DMS153 (cell line): ENCODE results near the gene STARD7.
"Not testable (repeated sequence)": the region's sequence is repeated elsewhere in the genome, so short reads cannot be mapped to it uniquely, and the experiment has no call there.

Source experiments
- DNase-seq: peaks from one replicate; lab custom pipeline; 2025; lab: John Stamatoyannopoulos, UW

Gene STARD7

DNA sequence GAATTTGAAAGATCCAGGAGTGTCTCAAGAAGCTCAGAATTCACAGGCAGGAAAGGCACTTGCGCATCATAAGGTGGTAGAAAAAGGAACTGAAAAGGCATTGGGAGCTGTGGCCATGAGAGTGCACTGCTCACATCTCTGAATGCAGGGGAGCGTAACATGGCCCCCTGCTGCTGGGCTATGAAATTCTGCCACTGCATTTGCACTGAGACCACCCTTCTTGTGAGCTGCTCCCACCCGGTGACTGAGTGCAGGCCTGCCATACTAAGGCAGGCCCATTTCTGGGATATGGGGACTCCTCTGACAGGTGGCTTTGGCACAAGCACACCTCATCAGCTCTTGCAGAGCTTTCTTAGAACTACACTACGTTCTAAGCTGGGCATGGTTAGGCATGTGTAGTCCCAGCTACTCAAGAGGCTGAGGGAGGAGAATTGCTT lies 25.3 kb upstream of the STARD7 start:
- DNase-seq, result no peak

DNA sequence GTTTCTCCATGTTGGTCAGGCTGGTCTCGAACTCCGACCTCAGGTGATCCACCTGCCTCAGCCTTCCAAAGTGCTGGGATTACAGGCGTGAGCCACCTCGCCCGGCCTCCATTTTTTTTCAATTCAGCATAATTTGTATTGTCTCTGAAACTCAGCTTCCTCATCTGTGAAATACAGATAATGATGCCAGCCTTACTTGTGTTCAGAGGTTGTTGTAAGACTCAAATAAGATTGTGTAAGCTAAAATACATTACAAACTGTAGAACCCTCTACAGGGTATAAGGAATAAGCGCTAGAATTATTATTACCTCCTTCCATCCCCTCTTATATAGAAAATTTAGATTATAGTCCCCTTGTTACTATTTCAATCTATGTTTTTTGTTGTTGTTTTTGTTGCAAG lies 24.8 kb upstream of the STARD7 start:
- DNase-seq, result no peak

DNA sequence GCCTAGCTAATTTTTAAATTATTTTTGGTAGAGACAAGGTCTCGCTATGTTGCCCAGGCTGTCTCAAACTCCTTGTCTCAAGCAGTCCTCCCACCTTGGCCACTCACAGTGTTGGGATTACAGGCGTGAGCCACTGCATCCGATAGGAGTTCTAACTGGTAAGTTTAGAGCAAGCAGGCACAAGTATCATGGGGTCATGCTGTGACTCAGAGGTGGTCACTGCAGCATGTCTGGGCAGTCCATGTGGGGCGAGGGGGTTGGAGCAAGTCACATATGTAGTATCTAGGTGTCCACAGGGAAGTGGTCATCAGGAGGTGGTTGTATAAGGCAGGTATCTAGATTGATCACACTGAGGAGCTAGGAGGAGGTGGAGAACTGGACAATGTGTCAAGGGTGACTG lies 22.7 kb upstream of the STARD7 start:
- no peak for DNase-seq

DNA sequence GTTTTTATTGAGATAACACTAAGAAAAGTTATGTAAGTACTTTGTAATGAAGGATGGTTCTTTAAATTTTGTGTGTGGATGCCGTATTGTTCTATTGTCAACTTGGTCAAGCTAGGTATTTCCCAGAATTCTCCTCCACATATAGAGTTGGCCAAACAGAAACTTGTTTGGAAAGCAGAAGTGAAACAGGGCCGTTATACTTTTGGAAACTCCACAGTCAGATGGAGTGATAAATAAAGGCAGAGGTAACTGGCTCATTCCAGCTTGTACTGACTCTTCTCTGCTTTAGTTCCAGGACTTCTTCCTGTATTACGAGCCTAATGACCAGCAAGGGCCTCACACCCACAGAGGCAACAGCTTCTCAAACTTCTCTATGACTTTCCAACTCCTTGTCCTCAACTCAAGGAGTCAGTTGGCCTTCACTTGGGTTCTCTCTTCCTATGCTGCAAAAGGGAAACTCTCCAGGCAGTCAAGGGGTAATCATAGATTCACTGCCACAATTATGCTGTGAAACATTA lies 16.4 kb upstream of the STARD7 start:
- DNase-seq, result no peak

DNA sequence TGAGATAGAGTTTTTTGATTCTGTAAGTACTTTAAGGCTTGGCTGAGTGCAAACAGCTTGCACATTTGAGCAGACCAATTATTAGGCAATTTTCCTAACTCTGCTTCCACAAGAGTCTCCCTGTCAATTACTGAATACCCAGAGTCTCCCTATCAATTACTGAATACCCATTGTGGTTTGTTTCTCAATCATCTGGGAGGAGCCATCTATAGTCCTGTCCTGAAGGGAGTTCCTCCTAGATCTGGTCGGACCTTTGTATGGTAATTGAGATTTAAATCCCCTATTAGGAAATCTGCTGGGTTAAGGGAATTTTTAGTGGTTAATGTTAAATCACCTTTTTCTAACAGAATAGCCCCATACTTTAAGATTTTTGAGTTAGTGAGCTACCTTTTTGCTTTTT lies 12.5 kb upstream of the STARD7 start:
- not testable (repeated sequence) for DNase-seq

DNA sequence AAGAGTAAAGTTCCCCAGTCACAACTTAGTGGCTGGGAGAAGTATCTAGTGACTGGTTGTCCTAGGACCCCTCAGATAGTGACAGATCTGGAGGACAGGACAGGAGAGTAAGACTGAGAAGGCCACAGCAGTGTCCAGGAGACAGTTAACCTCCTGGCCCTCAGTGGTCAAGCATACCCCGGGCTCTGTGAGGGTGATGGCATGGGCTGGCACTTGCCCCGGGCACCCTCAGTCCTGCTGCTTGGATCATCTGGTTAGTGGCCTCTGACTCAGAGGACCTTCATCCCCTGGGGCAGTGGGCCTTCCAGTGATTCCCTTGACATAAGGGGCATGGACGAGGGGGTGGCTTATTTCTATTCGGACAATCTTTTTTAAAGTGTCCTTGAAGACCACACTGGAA lies 11.3 kb upstream of the STARD7 start:
- DNase-seq, result not testable (repeated sequence)

DNA sequence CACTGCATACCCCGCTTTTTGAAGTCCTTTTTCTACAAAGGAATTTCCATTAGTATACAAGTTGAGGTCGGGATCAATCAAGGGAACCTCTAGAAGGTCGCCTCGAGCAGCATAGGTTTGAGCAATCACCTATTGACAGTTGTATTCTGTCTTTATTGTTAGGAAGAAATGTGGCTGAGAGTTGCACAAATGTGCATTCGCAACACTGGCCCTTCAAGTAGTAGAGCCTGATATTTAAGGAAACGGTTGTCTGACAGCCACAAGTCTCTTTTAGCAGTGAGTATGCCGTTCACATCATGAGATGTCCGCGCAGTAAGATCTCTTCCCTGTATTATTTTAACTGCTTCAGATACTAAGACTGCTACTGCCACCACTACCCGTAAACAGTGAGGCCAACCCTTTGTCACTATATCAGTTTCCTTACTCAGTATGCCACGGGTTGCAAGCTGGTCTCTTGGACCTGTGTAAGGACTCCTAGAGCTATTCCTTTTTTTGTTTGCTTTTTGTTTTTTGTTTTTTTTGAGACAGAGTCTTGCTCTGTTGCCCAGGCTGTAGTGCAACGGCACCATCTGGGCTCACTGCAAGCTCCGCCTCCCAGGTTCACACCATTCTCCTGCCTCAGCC lies 10.0 kb upstream of the STARD7 start:
- DNase-seq, result no peak

DNA sequence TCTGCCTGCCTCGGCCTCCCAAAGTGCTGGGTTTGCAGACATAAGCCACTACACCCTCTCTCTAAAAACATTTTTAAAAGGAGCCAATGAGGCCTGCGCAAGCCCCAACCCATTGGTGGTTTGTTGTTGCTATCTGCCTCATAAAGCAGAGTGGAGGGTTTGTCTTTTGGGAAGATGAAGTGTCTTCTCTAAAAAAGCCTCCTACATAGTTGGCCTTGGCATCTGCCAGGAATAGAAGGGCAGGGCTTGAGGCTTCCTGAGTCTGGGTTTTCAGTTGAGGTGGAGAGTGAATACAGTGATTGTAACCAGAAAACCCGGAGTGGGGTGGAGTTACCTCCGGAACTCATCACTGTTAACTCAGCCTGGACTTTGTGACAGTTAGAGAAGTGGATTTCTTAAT lies 5.9 kb upstream of the STARD7 start:
- no peak for DNase-seq

DNA sequence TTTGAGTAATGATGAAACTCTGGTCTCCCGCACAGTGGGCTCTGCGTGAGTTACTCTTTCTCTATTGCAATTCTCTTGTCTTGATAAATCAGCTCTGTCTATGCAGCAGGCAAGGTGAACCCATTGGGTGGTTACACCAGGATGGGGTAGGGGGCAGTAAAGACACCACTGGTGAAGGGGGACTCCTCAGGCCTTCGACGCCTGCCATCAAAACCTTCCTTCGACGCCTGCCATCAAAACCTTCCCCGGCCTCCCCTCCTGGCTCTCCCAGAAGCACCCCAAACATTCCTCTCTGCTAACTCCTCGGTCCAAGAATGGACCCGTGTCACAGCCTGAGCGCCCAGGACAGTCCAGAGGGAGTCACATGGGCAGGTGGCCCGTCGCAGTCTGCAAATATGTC lies 4.8 kb upstream of the STARD7 start:
- DNase-seq, result no peak

DNA sequence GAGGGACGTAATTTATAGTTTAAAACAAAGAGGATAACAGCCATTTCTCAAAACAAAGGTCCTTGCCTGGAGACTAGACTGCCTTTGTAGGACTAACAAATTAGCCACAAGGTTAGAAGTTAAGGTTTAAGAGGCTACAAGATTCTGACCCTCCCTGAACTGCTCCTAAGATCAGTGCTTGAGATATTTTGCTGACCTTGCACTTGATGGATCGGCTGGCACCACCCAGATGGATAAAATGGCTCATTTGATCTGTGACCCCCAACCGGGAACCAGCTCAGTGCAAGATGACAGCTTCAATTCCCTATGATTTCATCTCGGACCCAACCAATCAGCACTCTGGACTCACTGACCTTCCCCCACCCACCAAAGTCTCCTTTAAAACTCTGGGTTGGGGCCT lies 3.7 kb upstream of the STARD7 start:
- no peak for DNase-seq

DNA sequence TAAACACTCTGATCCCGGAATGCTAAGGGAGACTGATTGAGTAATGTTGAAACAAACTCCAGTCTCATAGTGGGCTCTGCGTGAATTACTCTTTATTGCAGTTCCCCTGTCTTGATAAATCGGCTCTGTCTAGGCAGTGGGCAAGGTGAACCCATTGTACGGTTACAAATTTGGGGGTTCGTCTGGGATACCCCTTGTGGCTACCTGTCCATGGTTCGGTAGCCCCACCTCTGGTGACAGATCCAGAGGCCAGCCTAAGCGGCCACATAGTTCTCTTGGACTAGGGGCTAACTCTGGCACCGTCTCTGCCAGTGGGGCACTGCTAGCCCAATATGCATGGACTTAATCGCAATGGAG lies 1.1 kb upstream of the STARD7 start:
- no peak for DNase-seq

DNA sequence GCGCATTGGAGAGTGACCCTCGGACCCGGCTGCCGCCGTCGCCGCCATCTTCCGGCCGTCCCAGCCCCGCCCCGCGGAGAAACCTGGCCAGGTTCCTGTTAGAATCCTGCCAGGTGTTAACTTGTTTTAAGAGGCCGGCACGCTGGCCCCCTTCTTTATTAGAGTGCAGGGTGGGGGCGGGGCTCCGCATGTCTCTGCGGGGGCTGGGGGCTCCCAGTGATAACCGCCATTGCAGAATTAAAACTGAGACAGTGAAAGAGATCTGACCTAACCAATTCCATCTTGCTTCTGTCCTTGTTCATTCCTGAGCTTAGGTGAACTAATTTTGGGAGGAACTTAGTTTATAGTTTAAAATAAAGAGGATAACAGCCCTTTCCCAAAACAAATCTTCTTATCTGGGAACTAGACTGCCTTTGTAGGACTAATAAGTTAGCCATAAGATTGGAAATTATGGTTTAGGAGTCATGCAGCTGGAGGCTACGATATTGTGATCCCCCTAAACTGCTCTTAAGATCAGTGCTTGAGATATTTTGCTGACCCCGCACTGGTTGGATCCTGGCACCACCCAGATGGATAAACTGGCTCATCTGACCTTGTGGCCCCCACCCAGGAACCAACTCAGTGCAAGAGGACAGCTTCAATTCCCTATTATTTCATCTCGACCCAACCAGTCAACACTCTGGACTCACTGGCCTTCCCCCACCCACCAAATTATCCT lies 543 bp upstream of the STARD7 start:
- no peak for DNase-seq

DNA sequence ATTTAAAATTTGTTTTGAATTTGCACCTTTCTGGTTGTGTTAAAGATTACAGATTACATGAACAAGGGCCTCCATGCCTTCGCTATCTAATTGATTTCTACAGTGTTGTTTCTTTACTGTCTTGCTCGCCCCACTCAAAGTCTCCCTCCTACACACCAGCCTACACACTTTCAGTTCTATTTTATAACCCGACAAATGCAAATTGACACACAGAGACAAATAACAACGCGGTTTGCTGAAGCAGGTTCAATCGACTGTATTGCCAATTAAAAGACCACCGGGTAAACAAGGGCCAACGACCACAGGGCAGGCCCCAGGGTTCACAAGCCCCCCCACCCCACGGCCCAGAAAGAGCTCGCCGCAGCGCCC lies 869 bp downstream of the STARD7 start:
- no peak for DNase-seq

DNA sequence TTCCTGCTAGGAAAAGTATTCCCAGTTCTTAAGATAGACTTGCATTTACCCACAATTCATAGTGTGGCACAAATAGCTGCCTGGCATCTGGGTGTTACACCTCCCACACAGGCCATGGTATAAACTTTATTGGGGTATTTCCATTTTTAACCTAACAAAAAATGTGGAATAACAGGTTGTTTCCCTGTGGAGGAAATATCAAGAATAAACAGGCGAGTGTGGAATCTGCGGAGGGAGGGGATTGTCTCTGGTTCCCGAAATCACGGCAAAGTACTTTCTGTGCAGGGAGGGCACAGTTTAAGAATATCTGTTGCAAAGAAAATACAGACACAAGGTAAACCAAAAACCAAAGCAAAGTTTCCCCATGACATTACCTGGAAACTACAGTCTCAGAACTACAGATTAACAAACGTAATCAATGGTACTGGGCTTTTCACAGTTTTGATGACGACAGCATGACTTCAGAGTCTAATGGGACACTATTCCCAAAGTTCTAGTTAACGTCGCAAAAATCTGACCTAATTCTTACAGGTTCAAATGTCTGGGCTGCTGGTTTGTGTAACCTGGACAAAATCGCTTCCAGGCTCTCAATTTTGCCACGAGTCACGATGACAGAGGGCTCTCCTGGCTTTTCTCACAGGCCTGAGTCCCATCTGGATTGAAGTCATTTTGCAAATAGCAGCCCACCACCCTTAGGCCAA lies 1.4 kb downstream of the STARD7 start:
- DNase-seq, result no peak

DNA sequence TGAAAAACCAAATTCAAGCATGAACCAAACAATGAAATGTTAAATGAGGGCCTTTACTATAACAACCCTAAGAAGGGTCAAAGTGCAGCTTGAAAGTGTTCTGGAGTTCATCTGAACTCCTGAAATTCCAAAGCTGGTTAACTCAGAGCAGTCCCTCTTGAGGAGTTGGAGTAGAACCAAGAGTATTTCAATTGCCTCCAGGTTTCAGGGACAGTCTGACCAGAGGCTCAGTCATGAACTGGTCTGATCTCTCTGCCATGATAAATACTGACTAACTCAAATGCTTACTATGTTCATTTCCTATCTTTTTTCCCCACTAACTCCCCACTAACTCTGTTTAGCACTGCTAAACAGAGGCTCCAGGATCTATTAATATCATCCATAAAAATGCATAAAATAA lies 2.7 kb downstream of the STARD7 start:
- DNase-seq, result no peak

DNA sequence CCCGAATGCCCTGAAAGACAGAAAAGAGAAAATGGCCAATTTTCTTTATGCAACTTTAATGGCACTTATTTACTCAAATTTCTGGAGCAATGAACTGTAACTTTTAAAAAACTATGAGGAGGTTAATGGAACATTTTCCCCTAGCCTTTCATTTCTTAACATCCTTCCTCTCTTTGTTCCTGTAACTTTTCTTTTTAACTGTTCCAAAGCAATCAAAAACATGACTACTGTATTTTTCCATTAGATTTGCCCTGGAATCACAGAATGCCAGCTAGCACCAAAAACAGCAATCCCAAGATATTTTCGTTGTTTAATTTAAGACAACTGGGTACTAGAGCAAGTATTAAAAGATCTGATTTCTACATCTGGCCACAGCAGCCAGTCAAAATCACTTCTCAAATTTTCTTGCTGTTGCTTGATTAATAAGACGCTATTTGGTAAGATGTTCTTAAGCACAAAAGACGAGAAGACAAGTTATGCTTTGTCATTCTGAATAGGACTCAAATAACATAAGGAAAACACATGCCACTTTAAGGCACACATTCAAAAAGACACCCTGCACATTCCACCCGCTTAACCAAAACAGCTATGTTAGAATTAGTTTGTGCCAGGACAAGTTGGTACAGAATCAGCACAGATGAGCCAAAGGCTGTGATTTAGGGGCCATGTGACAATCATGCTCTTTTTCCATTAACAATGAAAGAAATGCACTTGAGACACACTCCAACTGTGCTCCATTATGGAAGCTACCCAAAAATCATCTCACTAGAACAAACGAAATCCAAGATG lies 3.6 kb downstream of the STARD7 start:
- DNase-seq, result no peak

DNA sequence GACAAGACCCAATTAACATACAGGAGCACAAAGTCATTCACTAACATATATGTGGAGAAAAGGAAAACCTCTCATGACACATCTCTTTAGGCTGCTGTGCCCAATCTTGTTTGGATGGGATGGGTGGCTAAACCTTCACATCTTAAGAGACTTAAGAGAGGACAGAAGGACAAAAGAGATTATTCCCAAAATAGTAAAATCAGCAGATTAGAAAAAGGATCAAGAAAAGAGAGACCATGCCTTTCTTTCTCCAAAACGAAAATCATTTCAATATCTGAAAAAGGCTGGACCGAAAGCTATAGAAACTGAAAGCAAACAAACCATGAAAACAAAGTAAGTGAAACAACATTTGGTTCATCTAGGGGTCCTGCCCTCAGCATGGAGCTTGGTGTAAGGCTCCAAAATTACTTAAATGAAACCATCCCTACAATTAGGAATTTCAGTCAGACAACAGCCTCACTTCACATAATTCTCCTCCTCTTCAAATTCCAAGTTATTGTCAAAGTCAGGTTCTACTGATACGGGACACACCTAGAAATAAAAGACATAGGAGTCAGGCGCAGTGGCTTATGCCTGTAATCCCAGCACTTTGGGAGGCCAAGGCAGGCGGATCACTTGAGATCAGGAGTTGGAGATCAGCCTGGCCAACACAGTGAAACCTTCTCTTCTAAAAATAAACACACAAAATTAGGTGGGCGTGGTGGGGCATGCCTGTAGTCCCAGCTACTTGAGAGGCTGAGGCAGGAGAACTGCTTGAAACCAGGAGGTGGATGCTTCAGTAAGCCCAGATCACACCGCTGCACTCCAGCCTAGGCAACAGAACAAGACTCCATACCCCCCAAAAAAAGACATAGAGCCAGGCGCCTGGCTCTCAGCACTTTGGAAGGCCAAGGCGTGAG lies 5.2 kb downstream of the STARD7 start:
- no peak for DNase-seq

DNA sequence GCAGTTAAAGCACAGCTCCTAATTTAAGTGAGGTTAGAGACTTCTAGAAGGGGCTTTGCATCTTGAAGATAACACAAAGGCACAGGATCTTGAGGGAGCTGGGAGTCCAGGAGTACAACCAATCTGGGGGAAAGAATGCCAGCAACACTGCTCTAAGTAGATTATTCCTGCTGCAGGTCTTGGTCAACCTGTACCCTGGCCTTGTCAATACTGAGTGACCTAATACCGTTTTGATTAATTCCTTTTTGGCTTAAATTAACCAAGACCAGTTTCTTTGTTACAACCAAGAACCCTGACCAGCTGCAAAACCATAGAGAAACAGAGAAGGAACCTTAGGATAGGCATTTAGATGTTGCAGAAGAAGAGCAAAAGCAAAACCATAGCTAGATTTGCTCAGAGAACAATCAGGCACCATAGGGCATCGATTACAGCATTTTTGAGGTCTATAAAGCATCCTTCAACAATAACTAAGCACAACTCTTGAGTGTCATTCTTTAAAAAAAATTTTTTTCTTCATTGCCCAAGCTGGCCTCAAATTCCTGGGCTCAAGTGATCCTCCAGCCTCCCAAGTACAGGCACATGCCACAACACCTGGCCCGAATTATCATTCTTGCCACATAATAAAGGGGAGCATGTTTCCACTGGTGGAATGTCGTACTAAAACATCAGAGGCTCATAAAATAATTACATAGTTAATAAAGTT lies 6.3 kb downstream of the STARD7 start:
- no peak for DNase-seq

DNA sequence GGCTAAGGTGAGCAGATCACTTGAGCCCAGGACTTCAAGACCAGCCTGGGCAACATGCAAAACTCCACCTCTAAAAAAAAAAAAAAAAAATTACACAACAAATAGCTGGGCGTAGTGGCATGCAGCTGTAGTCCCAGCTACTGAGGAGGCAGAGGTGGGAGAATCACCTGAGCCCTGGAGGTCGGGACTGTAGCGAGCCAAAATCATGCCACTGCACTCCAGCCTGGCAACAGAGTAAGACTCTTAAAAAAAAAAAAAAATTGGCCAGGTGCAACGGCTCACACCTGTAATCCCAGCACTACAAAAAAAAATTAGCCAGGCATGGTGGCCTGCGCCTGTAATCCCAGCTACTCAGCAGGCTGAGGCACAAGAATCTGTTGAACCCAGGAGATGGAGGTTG lies 7.3 kb downstream of the STARD7 start:
- no peak for DNase-seq

DNA sequence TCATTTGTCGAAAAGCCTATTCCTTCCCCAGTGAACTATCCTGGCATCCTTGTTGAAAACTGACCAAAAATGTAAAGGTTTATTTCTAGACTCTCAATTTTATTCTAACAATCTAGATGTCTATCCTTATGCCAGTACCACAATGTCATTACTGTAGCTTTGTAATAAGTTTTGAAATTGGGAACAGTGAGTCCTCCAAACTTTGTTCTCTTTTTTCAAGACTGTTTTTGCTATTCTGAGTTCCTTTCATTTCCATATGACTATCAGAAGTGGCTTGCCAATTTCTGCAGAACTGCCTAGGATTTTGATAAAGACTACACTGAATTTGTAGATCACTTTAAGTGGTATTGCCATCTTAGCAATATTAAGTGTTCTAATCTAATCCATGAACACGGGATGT lies 9.7 kb downstream of the STARD7 start:
- no peak for DNase-seq
